HL-60 (cell line): ENCODE measurements around the gene MRM2.

ENCODE experiments used
- CTCF ChIP-seq: IDR thresholded peaks from one replicate; pipeline ENCODE4 v1.5.1; 2011; ENCODE audit warnings: low read length, control low read depth, inconsistent platforms; ENCODE audit not compliant: insufficient read depth
- GABPA ChIP-seq: IDR thresholded peaks from 2 replicates; pipeline ENCODE4 v1.6.1; 2012; ENCODE audit warnings: low read depth
- POLR2AphosphoS5 ChIP-seq: IDR thresholded peaks from 2 replicates; pipeline ENCODE4 v1.6.1; 2012; ENCODE audit warnings: low read depth
- REST ChIP-seq: IDR thresholded peaks from 2 replicates; pipeline ENCODE4 v1.6.1; 2012; ENCODE audit warnings: low read depth; ENCODE audit not compliant: insufficient replicate concordance
- SPI1 ChIP-seq: IDR thresholded peaks from 2 replicates; pipeline ENCODE4 v1.6.1; 2012; ENCODE audit warnings: low read depth, mild to moderate bottlenecking, borderline replicate concordance

- TF ChIP-seq CTCF = no peak
- TF ChIP-seq REST = no peak
- 0 out of 2 replicates have a peak, but pooled peaks have one; percentile 18 for TF ChIP-seq POLR2AphosphoS5
- no peak for TF ChIP-seq GABPA
- TF ChIP-seq SPI1 = no peak
Measured at GRCh38 chr7:2251841-2252771, 10.1 kb upstream of the MRM2 start.
